ENCODE data around the gene ZBTB39. TPM values are rescaled to one million over a fixed set of nuclear protein-coding genes. Genes with fewer than 3 reads are reported as not detected.

ZBTB39 gene
- total and polyA plus RNA-seq, 2 donors (not counting 1 experiment from before 2014, with no cell fraction given): 5.4 to 13.9 TPM

DNA sequence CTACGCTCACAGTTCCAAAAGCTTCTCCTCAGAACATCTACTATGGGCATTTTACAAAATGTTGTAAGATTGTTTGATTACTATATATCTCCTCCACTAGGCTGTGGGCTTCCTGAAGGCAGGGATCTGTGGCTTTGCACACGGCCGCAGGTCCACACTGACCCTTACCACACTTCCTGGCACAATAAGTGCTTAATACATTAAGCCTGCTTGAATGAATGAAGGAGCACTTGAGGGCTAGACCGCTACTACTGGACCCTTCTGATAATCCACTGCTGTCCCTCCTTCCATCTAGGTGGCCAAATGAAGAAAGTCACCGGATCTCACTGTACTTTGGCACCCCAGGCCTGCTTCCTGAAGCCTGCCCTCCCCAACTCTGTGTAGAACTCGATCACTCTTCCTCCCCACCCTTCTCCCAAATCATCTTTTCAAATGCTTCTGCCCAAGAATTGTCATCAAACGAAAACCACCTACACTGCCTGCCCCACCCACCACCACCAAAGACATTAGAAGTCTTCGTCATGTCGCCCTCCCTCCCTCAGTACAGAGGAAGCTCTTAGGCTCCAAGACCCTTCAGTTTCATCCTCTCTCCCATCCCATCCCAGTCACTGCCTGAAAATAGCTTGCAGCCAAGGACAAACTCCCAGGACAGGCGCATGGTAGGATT lies 596 bp upstream of the ZBTB39 start:
- Mint-ChIP-seq H3K4me3 (peak overlapping the region; percentile 62), H3K9me3 (ENCODE audit: insufficient read depth) (no peaks in the 10 kb centered on the region), H3K27me3 (no peaks in the 10 kb centered on the region), H3K4me1 (peaks cover 40% of the 10 kb centered on the region), H3K27ac (peak overlapping the region; percentile 77)
- Histone ChIP-seq H4K20me1 (ENCODE audit: control insufficient read depth, insufficient read depth, low read length, poor library complexity, severe bottlenecking) (peaks cover 2% of the 10 kb centered on the region), H3K9ac (ENCODE audit: low read length) (peak overlapping the region; percentile 57), H3K4me3 (ENCODE audit: control extremely low read depth in 1 of 5, extremely low read depth in 1 of 5, insufficient read depth in 1 of 5, low read depth in 2 of 5, low read length in 4 of 5) (peak overlapping the region in 4 of 5 experiments; percentile 1 to 45 (median 28)), H3K27ac (ENCODE audit: low read length in 2 of 2) (peak overlapping the region in 1 of 2 donors; percentile 36), H3K36me3 (replicated peaks in 1 of 2; ENCODE audit: control extremely low read depth in 1 of 2, control insufficient read depth in 1 of 2, extremely low read depth in 1 of 2, insufficient read depth in 2 of 2, low read length in 1 of 2) (peaks cover 0 to 26% of the 10 kb centered on the region in 2 experiments), H3K9me3 (ENCODE audit: control extremely low read depth in 1 of 3, control insufficient read depth in 2 of 3, insufficient read depth in 1 of 3, low read length in 2 of 3) (no peaks in the 10 kb centered on the region), H3K4me1 (ENCODE audit: control insufficient read depth in 2 of 2, insufficient read depth in 2 of 2, low read length in 2 of 2) (peaks cover 16 to 24% of the 10 kb centered on the region in 2 donors), H3K27me3 (replicated peaks in 1 of 4; ENCODE audit: control extremely low read depth in 1 of 4, control insufficient read depth in 3 of 4, insufficient read depth in 4 of 4, low read length in 3 of 4) (no peaks in the 10 kb centered on the region), H3K79me2 (ENCODE audit: control insufficient read depth, insufficient read depth, low read length) (peaks cover 35% of the 10 kb centered on the region), H3K4me2 (replicated peaks; ENCODE audit: low read depth, low read length, poor library complexity, severe bottlenecking) (peak overlapping the region; percentile 74), H2AFZ (ENCODE audit: insufficient read depth, low read depth, low read length, poor library complexity, severe bottlenecking) (peak overlapping the region; percentile 84)
- intact Hi-C loops (cut with micrococcal nuclease): loop anchor here (10.0 kb wide), 1 partner anchor 372 kb away; the partner anchor contains the start of gene BAZ2A
- 59% methylated on average over 6 of the region's 10 CpGs for WGBS (ENCODE audit: insufficient coverage)
- DNase-seq (no peak), ATAC-seq (ENCODE audit: low read depth) (no peak)
- TF ChIP-seq EZH2 (IDR thresholded peaks at IDR 0.05; ENCODE audit: borderline replicate concordance, insufficient read depth, low read depth, low read length, poor library complexity, severe bottlenecking): no peak
- TF ChIP-seq, protein P1, sequence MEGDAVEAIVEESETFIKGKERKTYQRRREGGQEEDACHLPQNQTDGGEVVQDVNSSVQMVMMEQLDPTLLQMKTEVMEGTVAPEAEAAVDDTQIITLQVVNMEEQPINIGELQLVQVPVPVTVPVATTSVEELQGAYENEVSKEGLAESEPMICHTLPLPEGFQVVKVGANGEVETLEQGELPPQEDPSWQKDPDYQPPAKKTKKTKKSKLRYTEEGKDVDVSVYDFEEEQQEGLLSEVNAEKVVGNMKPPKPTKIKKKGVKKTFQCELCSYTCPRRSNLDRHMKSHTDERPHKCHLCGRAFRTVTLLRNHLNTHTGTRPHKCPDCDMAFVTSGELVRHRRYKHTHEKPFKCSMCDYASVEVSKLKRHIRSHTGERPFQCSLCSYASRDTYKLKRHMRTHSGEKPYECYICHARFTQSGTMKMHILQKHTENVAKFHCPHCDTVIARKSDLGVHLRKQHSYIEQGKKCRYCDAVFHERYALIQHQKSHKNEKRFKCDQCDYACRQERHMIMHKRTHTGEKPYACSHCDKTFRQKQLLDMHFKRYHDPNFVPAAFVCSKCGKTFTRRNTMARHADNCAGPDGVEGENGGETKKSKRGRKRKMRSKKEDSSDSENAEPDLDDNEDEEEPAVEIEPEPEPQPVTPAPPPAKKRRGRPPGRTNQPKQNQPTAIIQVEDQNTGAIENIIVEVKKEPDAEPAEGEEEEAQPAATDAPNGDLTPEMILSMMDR (IDR thresholded peaks at IDR 0.05): peak; percentile 43
- ChIA-PET POLR2A (no interaction called here), CTCF (interaction anchor here (0.6 to 9.2 kb wide), 10 partner anchors 10 to 686 kb away, joined by 3 to 52 read pairs (median 7); partner anchors contain the start of gene STAT6)

DNA sequence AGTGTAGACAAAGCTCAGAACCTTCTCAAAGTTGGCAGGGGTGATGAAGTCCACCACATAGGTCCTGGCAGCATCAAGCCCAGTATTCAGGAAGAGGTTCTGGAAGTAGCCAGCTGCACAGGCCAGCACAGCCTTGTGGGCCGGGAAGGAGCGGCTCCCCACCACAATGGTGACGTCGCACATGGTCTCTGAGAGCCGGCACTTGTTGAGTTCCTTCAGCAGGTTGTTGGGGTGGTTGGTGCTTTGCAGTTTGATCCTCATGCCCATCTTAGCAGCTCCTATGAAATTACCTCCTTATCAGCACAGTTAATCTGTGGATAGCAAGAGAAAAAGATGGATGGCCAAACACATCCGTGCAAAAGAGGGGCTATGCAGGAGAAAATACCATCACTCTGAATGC lies 1.7 kb downstream of the ZBTB39 start:
- Histone ChIP-seq H3K9me3 (ENCODE audit: control extremely low read depth in 1 of 3, control insufficient read depth in 2 of 3, insufficient read depth in 1 of 3, low read length in 2 of 3) (no peaks in the 10 kb centered on the region), H3K4me3 (ENCODE audit: control extremely low read depth in 1 of 5, extremely low read depth in 1 of 5, insufficient read depth in 1 of 5, low read depth in 2 of 5, low read length in 4 of 5) (no peak overlapping the region), H2AFZ (ENCODE audit: insufficient read depth, low read depth, low read length, poor library complexity, severe bottlenecking) (no peak overlapping the region), H3K27me3 (replicated peaks in 1 of 4; ENCODE audit: control extremely low read depth in 1 of 4, control insufficient read depth in 3 of 4, insufficient read depth in 4 of 4, low read length in 3 of 4) (no peaks in the 10 kb centered on the region), H3K27ac (ENCODE audit: low read length in 2 of 2) (no peak overlapping the region), H3K4me1 (ENCODE audit: control insufficient read depth in 2 of 2, insufficient read depth in 2 of 2, low read length in 2 of 2) (peaks cover 16 to 22% of the 10 kb centered on the region in 2 donors), H3K4me2 (replicated peaks; ENCODE audit: low read depth, low read length, poor library complexity, severe bottlenecking) (no peak overlapping the region), H3K36me3 (replicated peaks in 1 of 2; ENCODE audit: control extremely low read depth in 1 of 2, control insufficient read depth in 1 of 2, extremely low read depth in 1 of 2, insufficient read depth in 2 of 2, low read length in 1 of 2) (peaks cover 0 to 38% of the 10 kb centered on the region in 2 experiments), H3K79me2 (ENCODE audit: control insufficient read depth, insufficient read depth, low read length) (peaks cover 53% of the 10 kb centered on the region), H3K9ac (ENCODE audit: low read length) (no peak overlapping the region), H4K20me1 (ENCODE audit: control insufficient read depth, insufficient read depth, low read length, poor library complexity, severe bottlenecking) (peaks cover 14% of the 10 kb centered on the region)
- ATAC-seq (ENCODE audit: low read depth): no peak
- no peaks in the 10 kb centered on the region for H3K27me3 Mint-ChIP-seq
- WGBS (ENCODE audit: insufficient coverage): 100% methylated on average over 5 of the region's 6 CpGs
- peaks cover 52% of the 10 kb centered on the region for H3K4me1 Mint-ChIP-seq
- peak overlapping the region; percentile 91 for H3K4me3 Mint-ChIP-seq
- ChIA-PET CTCF (interaction anchor here (0.5 to 9.2 kb wide), 15 partner anchors 8 to 327 kb away, joined by 3 to 52 read pairs (median 4); partner anchors contain the start of genes HSD17B6, LRP1, STAT6 and TAC3), POLR2A (no interaction called here)
- H3K27ac Mint-ChIP-seq: no peak overlapping the region
- H3K9me3 Mint-ChIP-seq (ENCODE audit: insufficient read depth): no peaks in the 10 kb centered on the region
- DNase-seq: no peak
- intact Hi-C loops (cut with micrococcal nuclease): loop anchor here (10.0 kb wide), 1 partner anchor 370 kb away; the partner anchor contains the start of gene BAZ2A
- no peak for TF ChIP-seq EZH2 (IDR thresholded peaks at IDR 0.05; ENCODE audit: borderline replicate concordance, insufficient read depth, low read depth, low read length, poor library complexity, severe bottlenecking)
- TF ChIP-seq, protein P1 (IDR thresholded peaks at IDR 0.05): no peak

All from B cell (primary cell).